ENCODE measurements around the gene LSM3. TPM values are rescaled to one million over a fixed set of nuclear protein-coding genes. Genes with fewer than 3 reads are reported as not detected.

Gene LSM3
- total RNA-seq, 1 donor from 2014 or later, result 12.4 TPM

- no peak overlapping the region for H3K27ac Mint-ChIP-seq
- DNase-seq (ENCODE audit: extremely low spot score, unreplicated experiment), result no peak
- H3K4me1 Mint-ChIP-seq (ENCODE audit: unreplicated experiment), result peaks cover 9% of the 10 kb centered on the region
- no peaks in the 10 kb centered on the region for H3K27me3 Mint-ChIP-seq
- no peak overlapping the region for H3K4me3 Mint-ChIP-seq
- no peak for TF ChIP-seq CTCF (conservative IDR thresholded peaks at IDR 0.05)
- H3K9me3 Mint-ChIP-seq, result peaks cover 3% of the 10 kb centered on the region
- H3K36me3 Mint-ChIP-seq, result peaks cover 10% of the 10 kb centered on the region
Observed at GRCh38 chr3:14235912-14236295, 57.3 kb downstream of the LSM3 start.

GRCh38 chr3:14236902-14237301 lies 58.3 kb downstream of the LSM3 start:
- no peaks in the 10 kb centered on the region for H3K27me3 Mint-ChIP-seq

GRCh38 chr3:14237457-14237856 lies 58.8 kb downstream of the LSM3 start:
- H3K4me1 Mint-ChIP-seq (ENCODE audit: unreplicated experiment), result no peaks in the 10 kb centered on the region
- DNase-seq (ENCODE audit: extremely low spot score, unreplicated experiment), result no peak
- H3K27me3 Mint-ChIP-seq, result no peaks in the 10 kb centered on the region
- no peak overlapping the region for H3K27ac Mint-ChIP-seq
- H3K36me3 Mint-ChIP-seq, result peaks cover 7% of the 10 kb centered on the region
- no peak overlapping the region for H3K4me3 Mint-ChIP-seq
- H3K9me3 Mint-ChIP-seq, result no peaks in the 10 kb centered on the region
- TF ChIP-seq CTCF (conservative IDR thresholded peaks at IDR 0.05), result no peak

More at GRCh38 chr3:14236902-14237301, 58.3 kb downstream of the LSM3 start:
- TF ChIP-seq CTCF (conservative IDR thresholded peaks at IDR 0.05), result no peak
- H3K36me3 Mint-ChIP-seq, result peaks cover 10% of the 10 kb centered on the region
- H3K4me3 Mint-ChIP-seq, result no peak overlapping the region
- DNase-seq (ENCODE audit: extremely low spot score, unreplicated experiment), result no peak
- no peak overlapping the region for H3K27ac Mint-ChIP-seq
- no peaks in the 10 kb centered on the region for H3K4me1 Mint-ChIP-seq (ENCODE audit: unreplicated experiment)
- no peaks in the 10 kb centered on the region for H3K9me3 Mint-ChIP-seq

- DNase-seq (ENCODE audit: extremely low spot score, unreplicated experiment), result no peak
- Mint-ChIP-seq H3K27ac (no peak overlapping the region), H3K36me3 (peaks cover 3% of the 10 kb centered on the region), H3K27me3 (no peaks in the 10 kb centered on the region), H3K4me1 (ENCODE audit: unreplicated experiment) (no peaks in the 10 kb centered on the region), H3K9me3 (no peaks in the 10 kb centered on the region), H3K4me3 (no peak overlapping the region)
- no peak for TF ChIP-seq CTCF (conservative IDR thresholded peaks at IDR 0.05)
Observed at GRCh38 chr3:14238356-14238755, 59.7 kb downstream of the LSM3 start.

- no peaks in the 10 kb centered on the region for H3K36me3 Mint-ChIP-seq
- peaks cover 3% of the 10 kb centered on the region for H3K4me1 Mint-ChIP-seq (ENCODE audit: unreplicated experiment)
- no peaks in the 10 kb centered on the region for H3K27me3 Mint-ChIP-seq
- TF ChIP-seq CTCF (conservative IDR thresholded peaks at IDR 0.05), result no peak
- no peak overlapping the region for H3K27ac Mint-ChIP-seq
- no peak for DNase-seq (ENCODE audit: extremely low spot score, unreplicated experiment)
- no peak overlapping the region for H3K4me3 Mint-ChIP-seq
- no peaks in the 10 kb centered on the region for H3K9me3 Mint-ChIP-seq
Observed at GRCh38 chr3:14238930-14239329, 60.3 kb downstream of the LSM3 start.

GRCh38 chr3:14239940-14240339 lies 61.3 kb downstream of the LSM3 start:
- no peak for DNase-seq (ENCODE audit: extremely low spot score, unreplicated experiment)
- Mint-ChIP-seq H3K4me1 (ENCODE audit: unreplicated experiment) (peaks cover 8% of the 10 kb centered on the region), H3K27ac (no peak overlapping the region), H3K27me3 (no peaks in the 10 kb centered on the region), H3K4me3 (no peak overlapping the region), H3K9me3 (no peaks in the 10 kb centered on the region), H3K36me3 (no peaks in the 10 kb centered on the region)
- no peak for TF ChIP-seq CTCF (conservative IDR thresholded peaks at IDR 0.05)
